Gastroesophageal sphincter (tissue), 4 donors: Measurements from ENCODE around the gene KMT2C. TPM values are rescaled to one million over a fixed set of nuclear protein-coding genes. Genes with fewer than 3 reads are reported as not detected.
A peak's percentile ranks its signal among the peaks of the same experiment; 100 is the strongest.

Source experiments
- ATAC-seq: fragments of 150-250 bp; one replicate; pipeline ENCODE4 v1.9.1; 2016; ENCODE audit warnings: mild to moderate bottlenecking, moderate library complexity
- H3K27ac ChIP-seq, 4 donors: fragments of 200-600 bp; sonication (generic) in 3 of 4; 1 replicate in 3 of 4; 2 replicates in 1 of 4; pipeline ENCODE4 v1.5.1; 2016 to 2019
- H3K27me3 ChIP-seq: fragments of 200-600 bp; sonication (generic); one replicate; pipeline ENCODE4 v1.5.1; 2019
- H3K36me3 ChIP-seq, 2 donors: fragments of 200-600 bp; sonication (generic); one replicate each; pipeline ENCODE4 v1.5.1; 2019; ENCODE audit warnings: control low read depth in 1 of 2
- H3K4me1 ChIP-seq, 3 donors: fragments of 200-600 bp; sonication (generic); 1 replicate in 2 of 3; 2 replicates in 1 of 3; pipeline ENCODE4 v1.5.1; 2016 to 2019; ENCODE audit warnings: control low read depth in 2 of 3
- H3K4me3 ChIP-seq, 2 donors: fragments of 200-600 bp; sonication (generic); one replicate each; pipeline ENCODE4 v1.5.1; 2019; ENCODE audit warnings: mild to moderate bottlenecking in 1 of 2, moderate library complexity in 1 of 2
- H3K9me3 ChIP-seq, 3 donors: fragments of 200-600 bp; sonication (generic); one replicate each; pipeline ENCODE4 v1.5.1; 2017 to 2019; ENCODE audit warnings: control low read depth in 2 of 3
- CTCF ChIP-seq, 4 experiments: fragments of 200-600 bp in 2 of 4; fragments of 450-650 bp in 2 of 4; sonication (generic) in 1 of 4; IDR thresholded peaks; one replicate each; pipeline ENCODE4 v1.5.1; 2017 to 2019; ENCODE audit warnings: antibody characterized with exemption in 4 of 4, mild to moderate bottlenecking in 2 of 4, moderate library complexity in 2 of 4
- EP300 ChIP-seq: sonication (generic); formaldehyde crosslinking; IDR thresholded peaks from one replicate; pipeline ENCODE4 v1.6.1; 2017; ENCODE audit warnings: antibody characterized with exemption, mild to moderate bottlenecking
- POLR2A ChIP-seq, 2 donors: fragments of 450-650 bp; IDR thresholded peaks; one replicate each; pipeline ENCODE4 v1.6.1; 2017; ENCODE audit warnings: antibody characterized with exemption in 2 of 2, mild to moderate bottlenecking in 2 of 2, moderate library complexity in 1 of 2
- POLR2AphosphoS5 ChIP-seq: sonication (generic); formaldehyde crosslinking; IDR thresholded peaks from one replicate; pipeline ENCODE4 v1.6.1; 2017; ENCODE audit warnings: antibody characterized with exemption
- WGBS, 2 donors: methylation state at CpG; one replicate each; pipeline ENCODE4 v1.1.5; 2018; ENCODE audit warnings: low coverage in 1 of 2; 5-methylcytosine and 5-hydroxymethylcytosine counted together
- total RNA-seq, 4 donors: library from RNA; depleted of rRNA; stranded (reverse); fragments of >200 nt; gene quantifications; one replicate each; pipeline ENCODE4 v1.1.0, GENCODE V29; 2016

KMT2C gene
- total RNA-seq, 4 donors from 2014 or later: 63.0 to 84.8 (median 75.5) TPM

- Histone ChIP-seq H3K4me1 (peaks cover 0 to 23% (median 4%) of the 10 kb centered on the region in 3 donors), H3K36me3 (no peaks in the 10 kb centered on the region), H3K27ac (peak overlapping the region; percentile 91 to 100 (median 99)), H3K9me3 (no peaks in the 10 kb centered on the region), H3K4me3 (peak overlapping the region; percentile 63 to 98), H3K27me3 (no peaks in the 10 kb centered on the region)
- ATAC-seq: no peak
- TF ChIP-seq POLR2AphosphoS5: no peak
- no peak for TF ChIP-seq EP300
- no peak for TF ChIP-seq POLR2A (IDR thresholded peaks at IDR 0.05)
- TF ChIP-seq CTCF (IDR thresholded peaks at IDR 0.05): no peak
- WGBS, 2 donors: 15 to 18% methylated on average over 4 of the region's 4 CpGs
These were observed 29.2 kb upstream of the KMT2C start for GRCh38 chr7:152465119-152465387.

- peaks cover 0 to 23% (median 4%) of the 10 kb centered on the region in 3 donors for H3K4me1 ChIP-seq
- peak overlapping the region; percentile 91 to 100 (median 99) for H3K27ac ChIP-seq
- TF ChIP-seq POLR2AphosphoS5 (peak; percentile 35), EP300 (no peak), POLR2A (IDR thresholded peaks at IDR 0.05) (peak; percentile 55 to 58), CTCF (IDR thresholded peaks at IDR 0.05) (peak in 2 of 4 experiments; percentile 15)
- H3K27me3 ChIP-seq: no peaks in the 10 kb centered on the region
- no peaks in the 10 kb centered on the region for H3K36me3 ChIP-seq
- no peaks in the 10 kb centered on the region for H3K9me3 ChIP-seq
- peak overlapping the region; percentile 63 to 98 for H3K4me3 ChIP-seq
- WGBS, 2 donors: 0% methylated on average over 4 of the region's 91 CpGs; no CpG with 5 or more reads in 1 of the 2 donors
- ATAC-seq: peak; percentile 64
These were observed 28.7 kb upstream of the KMT2C start for GRCh38 chr7:152464312-152465118.

DNA sequence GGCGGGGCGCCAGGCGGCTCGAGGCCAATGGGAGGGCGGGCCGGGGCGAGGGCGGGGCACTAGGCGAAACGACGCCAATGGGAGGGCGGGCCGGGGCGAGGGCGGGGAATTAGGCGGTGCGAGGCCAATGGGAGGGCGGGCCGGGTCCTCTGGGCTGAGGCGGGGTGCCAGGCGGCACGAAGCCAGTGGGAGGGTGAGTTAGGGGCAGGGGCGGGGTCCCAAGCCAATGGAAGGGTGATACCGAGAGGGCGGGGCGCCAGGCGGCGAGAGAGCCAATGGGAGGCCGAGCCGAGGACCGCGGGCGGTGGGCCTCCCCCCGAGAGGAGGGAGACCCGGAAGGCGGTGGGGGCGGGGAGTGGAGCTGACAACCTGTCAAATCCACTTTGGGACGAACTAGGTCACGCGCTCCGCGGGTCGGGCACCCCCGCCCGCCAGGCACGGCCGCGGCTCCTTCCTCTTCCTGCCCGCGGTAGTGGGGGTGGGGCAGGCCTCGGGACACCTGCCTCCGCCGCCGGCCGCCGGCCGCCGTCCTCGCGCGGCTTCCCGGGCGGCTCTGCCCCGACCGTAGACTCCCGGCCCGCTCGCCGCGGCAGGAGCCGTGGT is 28.0 kb upstream of the KMT2C start:
- Histone ChIP-seq H3K27me3 (no peaks in the 10 kb centered on the region), H3K9me3 (no peaks in the 10 kb centered on the region), H3K27ac (peak overlapping the region; percentile 91 to 100 (median 99)), H3K36me3 (no peaks in the 10 kb centered on the region), H3K4me3 (peak overlapping the region; percentile 77 to 98), H3K4me1 (peaks cover 0 to 23% (median 4%) of the 10 kb centered on the region in 3 donors)
- 0% methylated on average over 2 to 10 of the region's 71 CpGs for WGBS, 2 donors
- peak; percentile 95 for ATAC-seq
- TF ChIP-seq POLR2A (IDR thresholded peaks at IDR 0.05): peak; percentile 95 to 96
- no peak for TF ChIP-seq EP300
- TF ChIP-seq POLR2AphosphoS5: peak; percentile 93
- TF ChIP-seq CTCF (IDR thresholded peaks at IDR 0.05): no peak

- Histone ChIP-seq H3K9me3 (no peaks in the 10 kb centered on the region), H3K4me3 (peak overlapping the region; percentile 77 to 98), H3K27me3 (no peaks in the 10 kb centered on the region), H3K27ac (peak overlapping the region; percentile 84 to 100 (median 92)), H3K4me1 (peaks cover 0 to 23% (median 4%) of the 10 kb centered on the region in 3 donors), H3K36me3 (no peaks in the 10 kb centered on the region)
- whole genome bisulfite sequencing, 2 donors: 2% methylated on average over 14 to 26 of the region's 29 CpGs
- TF ChIP-seq CTCF (IDR thresholded peaks at IDR 0.05): peak in 1 of 4 experiments; percentile 5
- peak; percentile 42 to 71 for TF ChIP-seq POLR2A (IDR thresholded peaks at IDR 0.05)
- peak; percentile 3 for TF ChIP-seq POLR2AphosphoS5
- TF ChIP-seq EP300: no peak
- ATAC-seq: peak; percentile 14
These were observed 27.3 kb upstream of the KMT2C start for GRCh38 chr7:152462995-152463708.
